WTC11 (cell line): ENCODE results near the gene COPS6.

Source experiments
- CREB1 ChIP-seq: sonication (generic); formaldehyde crosslinking; IDR thresholded peaks from 2 replicates; pipeline ENCODE4 v1.8.0; 2023; ENCODE audit warnings: mild to moderate bottlenecking, missing genetic modification reagents
- JUN ChIP-seq: sonication (generic); formaldehyde crosslinking; IDR thresholded peaks from 2 replicates; pipeline ENCODE4 v1.8.0; 2023; ENCODE audit warnings: mild to moderate bottlenecking, missing genetic modification reagents
- MYBL2 ChIP-seq: sonication (generic); formaldehyde crosslinking; IDR thresholded peaks from 2 replicates; pipeline ENCODE4 v1.8.1; 2023; ENCODE audit warnings: mild to moderate bottlenecking, moderate library complexity, missing genetic modification reagents
- ZNF138 ChIP-seq: sonication (generic); formaldehyde crosslinking; conservative IDR thresholded peaks from 2 replicates; pipeline ENCODE4 v1.8.1; 2022; ENCODE audit warnings: mild to moderate bottlenecking, moderate library complexity, missing genetic modification reagents
- TF ChIP-seq, protein P1 (sequence below): fragments of 200-600 bp; IDR thresholded peaks from 2 replicates; pipeline ENCODE4 v1.8.0; 2022; ENCODE audit warnings: antibody characterized with exemption
- TF ChIP-seq, protein P2 (sequence below): sonication (generic); formaldehyde crosslinking; IDR thresholded peaks from 2 replicates; pipeline ENCODE4 v1.8.1; 2022; ENCODE audit warnings: mild to moderate bottlenecking, moderate library complexity, missing genetic modification reagents

DNA sequence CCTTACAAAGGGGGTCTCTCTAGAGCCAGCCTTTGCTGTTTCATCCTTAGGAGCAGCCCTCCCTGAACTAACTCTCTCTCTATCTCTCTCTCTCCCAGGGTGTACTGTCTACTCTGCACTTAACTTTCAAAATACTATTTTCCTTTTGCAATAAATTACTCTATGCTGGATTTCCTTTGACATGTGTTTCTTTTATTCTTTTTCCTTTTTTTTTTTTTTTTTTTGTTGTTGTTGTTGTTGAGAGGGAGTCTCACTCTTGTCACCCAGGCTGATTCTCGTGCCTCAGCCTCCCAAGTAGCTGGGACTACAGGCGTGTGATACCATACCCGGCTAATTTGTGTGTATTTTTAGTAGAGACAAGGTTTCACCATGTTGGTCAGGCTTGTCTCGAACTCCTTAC lies 5.8 kb upstream of the COPS6 start:
- TF ChIP-seq, protein P1, sequence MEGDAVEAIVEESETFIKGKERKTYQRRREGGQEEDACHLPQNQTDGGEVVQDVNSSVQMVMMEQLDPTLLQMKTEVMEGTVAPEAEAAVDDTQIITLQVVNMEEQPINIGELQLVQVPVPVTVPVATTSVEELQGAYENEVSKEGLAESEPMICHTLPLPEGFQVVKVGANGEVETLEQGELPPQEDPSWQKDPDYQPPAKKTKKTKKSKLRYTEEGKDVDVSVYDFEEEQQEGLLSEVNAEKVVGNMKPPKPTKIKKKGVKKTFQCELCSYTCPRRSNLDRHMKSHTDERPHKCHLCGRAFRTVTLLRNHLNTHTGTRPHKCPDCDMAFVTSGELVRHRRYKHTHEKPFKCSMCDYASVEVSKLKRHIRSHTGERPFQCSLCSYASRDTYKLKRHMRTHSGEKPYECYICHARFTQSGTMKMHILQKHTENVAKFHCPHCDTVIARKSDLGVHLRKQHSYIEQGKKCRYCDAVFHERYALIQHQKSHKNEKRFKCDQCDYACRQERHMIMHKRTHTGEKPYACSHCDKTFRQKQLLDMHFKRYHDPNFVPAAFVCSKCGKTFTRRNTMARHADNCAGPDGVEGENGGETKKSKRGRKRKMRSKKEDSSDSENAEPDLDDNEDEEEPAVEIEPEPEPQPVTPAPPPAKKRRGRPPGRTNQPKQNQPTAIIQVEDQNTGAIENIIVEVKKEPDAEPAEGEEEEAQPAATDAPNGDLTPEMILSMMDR: no peak
- no peak for TF ChIP-seq JUN
- TF ChIP-seq MYBL2 (CRISPR knock-in tag): no peak
- TF ChIP-seq, protein P2, sequence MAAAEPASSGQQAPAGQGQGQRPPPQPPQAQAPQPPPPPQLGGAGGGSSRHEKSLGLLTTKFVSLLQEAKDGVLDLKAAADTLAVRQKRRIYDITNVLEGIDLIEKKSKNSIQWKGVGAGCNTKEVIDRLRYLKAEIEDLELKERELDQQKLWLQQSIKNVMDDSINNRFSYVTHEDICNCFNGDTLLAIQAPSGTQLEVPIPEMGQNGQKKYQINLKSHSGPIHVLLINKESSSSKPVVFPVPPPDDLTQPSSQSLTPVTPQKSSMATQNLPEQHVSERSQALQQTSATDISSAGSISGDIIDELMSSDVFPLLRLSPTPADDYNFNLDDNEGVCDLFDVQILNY (CRISPR knock-in tag): no peak
- TF ChIP-seq ZNF138 (CRISPR knock-in tag): no peak
- no peak for TF ChIP-seq CREB1 (CRISPR knock-in tag)
